Measurements from ENCODE around the gene EIF4E2.
"Not testable (repeated sequence)": the region's sequence is repeated elsewhere in the genome, so short reads cannot be mapped to it uniquely, and the experiment has no call there.

The EIF4E2 gene

DNA sequence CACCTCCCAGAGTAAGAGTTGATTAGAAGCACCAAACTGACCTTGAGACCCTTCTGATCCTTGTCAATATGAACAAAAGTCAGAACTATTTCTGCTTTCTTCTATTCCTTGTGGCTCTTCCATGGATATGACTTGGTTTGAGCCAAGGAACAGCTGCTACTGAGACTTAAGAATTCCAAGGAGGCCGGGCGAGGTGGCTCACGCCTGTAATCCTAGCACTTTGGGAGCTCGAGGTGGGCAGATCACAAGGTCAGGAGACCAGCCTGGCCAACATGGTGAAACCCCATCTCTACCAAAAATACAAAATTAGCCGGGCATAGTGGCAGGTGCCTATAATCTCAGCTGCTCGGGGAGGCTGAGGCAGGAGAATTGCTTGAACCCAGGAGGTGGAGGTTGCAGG, 20.0 kb downstream of the EIF4E2 start:
- DNase-seq: not testable (repeated sequence)

DNA sequence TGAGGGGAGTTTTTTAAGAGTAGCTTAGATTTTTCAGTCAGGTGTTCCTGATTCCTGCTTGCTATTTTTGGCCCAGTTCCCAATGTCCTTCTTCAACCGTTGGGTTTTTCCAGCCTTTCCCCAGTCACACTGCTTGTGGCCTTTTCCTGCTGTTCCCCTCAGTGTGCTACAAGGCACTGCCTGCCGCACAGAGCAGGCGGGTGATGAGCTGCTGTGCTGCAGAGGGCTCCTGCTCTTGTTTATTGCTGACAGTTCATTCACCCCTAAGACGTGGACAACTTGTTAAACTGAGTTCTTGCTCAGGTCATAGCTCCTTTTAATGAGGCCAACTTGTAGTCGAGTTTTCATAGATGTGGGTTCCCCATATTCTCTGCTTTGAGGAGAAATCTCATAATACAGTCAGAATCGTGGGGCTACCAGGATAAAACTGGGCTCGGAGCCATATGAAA, 20.6 kb downstream of the EIF4E2 start:
- no peak for DNase-seq

DNA sequence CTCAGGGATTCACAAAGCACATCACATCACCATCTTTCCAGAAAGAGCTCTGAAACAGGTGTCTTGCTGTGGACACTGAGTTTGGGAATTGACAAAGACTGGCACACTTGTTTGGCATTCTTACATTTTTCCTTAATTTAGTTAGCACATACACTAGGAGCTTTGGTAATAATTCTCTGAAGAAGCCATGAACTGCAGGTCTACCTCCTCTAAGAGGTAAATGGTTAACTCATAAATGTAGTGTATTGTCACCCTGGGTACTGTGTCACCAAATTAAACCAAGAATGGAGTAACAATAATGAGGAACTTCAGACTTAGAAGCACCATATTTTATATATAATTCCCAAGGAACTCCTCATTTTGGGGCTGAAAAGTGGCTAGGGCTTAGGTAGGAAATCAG, 22.6 kb downstream of the EIF4E2 start:
- no peak for DNase-seq

DNA sequence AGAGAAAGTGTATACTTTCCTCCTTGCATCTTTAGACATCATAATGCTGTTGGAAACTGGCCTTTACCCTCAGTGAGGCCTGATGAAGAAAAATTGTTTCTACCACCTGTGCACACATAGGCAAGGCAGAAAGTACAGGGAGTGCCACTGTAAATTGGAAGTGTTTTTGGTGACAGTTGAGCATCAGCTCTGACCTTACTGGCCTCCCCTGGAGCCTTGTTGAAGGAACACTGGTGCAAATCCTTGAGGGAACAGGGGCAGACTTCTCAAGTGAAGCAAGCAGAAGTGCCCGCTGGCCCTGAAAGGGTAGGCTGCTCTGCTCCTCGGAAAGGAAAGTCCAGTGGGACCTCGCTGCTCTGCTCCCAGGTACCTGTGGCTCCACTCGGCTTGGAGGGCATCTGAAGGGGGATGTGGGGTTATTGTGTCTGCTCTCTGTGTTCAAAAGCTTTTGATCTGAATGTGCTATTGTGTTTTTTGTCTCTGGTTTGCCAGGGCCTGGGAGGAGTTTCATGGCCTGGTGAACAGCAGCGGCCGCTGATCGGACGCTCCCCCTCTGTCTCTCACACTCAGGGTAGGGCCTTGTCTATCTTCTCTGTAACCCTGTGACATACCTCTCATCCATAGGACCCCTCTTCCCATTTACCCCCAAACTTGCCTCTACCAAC, 23.4 kb downstream of the EIF4E2 start:
- DNase-seq: no peak

DNA sequence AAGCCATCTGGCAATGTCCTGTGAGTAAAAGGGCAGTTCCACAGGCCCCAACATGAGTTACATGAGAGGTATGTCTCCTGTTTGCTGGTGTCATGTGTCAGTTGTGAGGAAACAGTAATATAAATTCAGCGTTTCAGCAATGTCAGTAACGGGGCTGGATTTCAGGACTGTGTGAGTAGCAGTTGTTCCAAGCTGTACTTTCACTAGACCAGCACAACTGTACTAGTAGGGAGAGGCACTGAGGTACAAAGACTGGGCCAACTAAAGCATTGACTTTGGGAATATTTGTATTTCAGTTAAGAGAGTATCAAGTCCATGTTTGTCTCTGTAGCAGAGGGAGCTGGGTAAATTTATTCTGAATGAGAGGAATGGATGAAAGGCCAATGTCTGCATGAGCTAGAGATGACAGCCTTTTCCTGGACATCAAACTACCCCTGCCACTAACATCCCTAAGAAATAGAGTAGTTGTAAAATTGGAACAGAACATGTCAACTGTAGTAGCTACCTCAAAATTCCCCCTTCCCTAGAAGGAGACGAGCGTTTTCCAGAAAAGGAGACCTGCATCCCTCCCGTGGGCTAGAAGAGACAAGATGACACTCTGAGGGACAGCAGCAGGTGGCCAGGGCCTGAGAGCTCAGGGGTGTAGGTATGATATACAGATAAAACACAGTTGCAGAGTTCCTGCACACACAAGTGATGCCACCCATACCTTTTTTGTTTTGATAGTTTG, 24.4 kb downstream of the EIF4E2 start:
- DNase-seq: no peak

DNA sequence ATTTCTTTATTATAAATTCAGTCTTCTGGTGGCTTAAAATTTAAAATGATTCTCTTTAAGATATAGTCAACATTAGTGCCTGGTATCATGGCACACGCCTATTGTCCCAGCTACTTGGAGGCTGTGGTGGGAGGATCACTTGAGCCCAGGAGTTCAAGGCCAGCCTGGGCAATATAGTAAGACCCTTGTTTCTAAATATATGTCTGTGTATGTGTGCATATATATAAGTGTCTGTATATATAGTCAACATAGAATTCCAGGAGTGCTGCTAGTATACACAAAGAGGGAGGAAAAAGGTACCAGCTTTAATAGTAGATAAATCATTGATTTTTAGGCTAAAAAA, 24.9 kb downstream of the EIF4E2 start:
- no peak for DNase-seq

DNA sequence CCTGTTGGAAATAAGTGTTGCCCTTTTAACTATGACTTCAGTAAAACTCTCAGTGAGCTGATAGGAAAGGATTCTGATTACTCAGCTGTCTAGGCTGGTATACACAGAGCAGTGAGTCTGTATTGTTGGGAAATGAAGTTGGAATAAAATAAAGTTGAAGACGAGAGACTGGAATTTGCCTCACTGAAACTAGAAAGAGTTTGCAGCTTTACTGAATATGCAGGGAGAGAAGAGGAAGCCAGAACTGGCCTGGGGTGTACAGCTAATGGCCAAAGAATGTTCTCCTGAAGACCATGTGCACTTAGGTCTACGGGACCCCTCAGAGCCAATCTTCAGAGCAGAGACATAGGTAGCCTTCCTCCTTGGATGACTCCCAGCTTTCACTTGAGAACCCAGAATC, 26.5 kb downstream of the EIF4E2 start:
- no peak for DNase-seq

DNA sequence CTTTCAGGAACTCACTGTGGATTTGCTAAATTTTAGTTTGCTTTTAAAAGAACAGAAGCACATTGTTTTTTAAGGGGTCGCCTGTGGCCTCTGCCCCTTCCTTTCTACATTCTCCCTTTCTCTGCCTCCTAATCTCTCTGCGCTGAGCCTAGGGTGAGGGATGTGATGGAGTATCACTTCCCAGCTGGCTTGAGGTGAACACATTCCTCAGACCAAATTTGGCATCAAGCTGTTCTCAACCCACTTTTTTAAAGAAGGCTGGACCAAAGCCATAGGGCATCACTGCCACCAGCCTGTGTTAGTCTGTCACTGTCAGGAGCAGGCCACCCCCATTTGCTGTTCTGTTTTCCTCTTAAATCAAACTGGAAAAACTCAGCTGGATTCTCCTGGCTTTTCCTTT, 27.4 kb downstream of the EIF4E2 start:
- no peak for DNase-seq

DNA sequence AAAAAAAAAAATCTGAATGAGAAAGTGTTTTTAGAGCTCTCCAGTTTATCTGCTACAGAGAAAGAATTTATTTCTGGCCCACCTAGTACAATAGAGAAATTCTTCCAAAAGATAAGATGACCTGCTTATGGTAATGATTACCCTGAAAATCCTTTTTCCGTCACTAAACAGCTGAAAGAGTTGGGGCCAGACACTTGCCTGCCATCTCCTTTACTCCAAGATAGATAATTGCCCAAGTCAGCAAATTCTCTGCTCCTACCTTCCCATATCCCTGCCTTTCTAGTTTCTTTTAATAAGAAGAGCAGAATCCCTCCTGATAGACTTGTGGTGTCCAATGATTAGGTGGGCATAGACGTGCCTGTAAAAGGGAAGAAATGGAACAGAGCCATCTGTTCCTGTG, 28.1 kb downstream of the EIF4E2 start:
- no peak for DNase-seq

DNA sequence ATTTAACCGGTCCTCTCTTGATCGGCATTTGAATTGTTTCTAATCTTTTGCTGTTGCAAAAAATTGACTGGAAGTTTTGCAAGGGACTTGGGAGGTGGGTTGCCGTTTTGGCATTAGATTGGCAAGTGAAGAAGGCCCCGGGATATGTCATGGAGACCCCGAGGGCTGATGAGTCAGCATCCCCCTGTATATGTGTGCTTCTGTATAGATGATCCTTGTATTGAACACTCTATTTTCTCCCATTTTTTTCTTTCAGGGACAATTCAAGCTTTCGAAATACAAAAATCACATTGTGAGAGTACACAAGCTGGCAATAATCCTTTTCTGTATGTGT, 30.1 kb downstream of the EIF4E2 start:
- DNase-seq: no peak

DNA sequence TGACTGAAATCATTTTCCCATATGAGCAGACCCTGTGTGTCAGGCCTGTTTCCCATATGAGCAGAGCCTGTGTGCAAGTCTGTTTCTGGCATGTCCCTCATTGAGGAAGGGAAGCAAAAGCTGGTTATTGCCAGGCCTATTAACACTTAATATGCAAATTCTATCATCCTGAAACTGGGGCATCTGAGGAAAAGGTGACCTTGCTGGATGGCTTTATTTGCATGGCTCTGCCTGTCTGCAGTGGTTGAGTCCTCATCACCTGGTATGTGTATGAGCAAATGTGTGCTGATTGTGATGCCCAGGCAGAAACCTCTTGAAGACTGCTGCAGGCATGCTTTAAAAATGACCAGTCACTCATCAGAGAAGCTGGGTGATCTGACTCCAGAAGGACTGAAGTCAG, 31.2 kb downstream of the EIF4E2 start:
- DNase-seq: no peak

DNA sequence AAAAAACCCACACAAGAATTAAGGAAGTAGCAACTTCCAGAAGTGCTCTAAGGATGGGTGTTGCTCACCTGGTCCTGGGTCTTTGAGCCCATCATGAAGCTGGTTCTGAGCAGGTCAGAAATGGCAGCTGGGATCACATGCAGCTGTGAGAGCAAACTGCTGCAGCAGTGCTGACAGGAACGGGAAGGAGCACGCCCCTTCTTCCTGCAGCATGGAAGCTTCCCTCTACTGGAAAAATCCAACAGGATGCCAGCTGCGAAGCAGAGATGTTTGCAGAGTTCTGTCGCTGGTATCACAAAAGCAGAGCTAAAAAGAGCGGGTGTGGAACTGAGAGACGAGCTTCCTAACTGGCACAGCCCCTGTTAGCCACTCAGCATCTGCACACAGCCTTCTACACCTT, 33.7 kb downstream of the EIF4E2 start:
- no peak for DNase-seq

DNA sequence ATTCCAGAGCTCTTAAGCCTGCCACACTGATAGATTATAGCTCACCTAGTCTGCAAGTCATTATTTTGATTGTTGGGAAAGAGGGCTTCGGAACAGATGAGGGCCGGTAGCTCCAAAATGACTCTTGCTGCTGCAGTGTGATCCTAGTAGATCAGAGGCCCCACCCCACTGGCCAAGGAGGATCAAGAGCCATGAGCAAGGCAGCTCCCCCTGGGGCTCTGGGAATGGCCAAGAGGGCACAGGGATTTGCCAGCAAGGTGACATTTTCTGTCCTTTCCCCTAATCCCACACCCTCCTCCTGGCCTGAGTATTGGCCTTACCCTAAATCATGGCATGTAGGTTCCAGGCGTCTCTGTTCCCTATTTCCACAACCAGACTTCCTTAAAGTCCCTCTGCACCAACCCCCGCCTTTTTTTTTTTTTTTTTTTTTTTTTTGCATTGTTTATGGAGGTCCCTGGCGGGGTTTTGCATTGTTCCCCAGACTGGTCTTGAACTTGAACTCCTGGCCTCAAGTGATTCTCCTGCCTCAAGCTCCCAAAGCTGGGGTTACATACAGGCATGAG, 36.5 kb downstream of the EIF4E2 start:
- no peak for DNase-seq

DNA sequence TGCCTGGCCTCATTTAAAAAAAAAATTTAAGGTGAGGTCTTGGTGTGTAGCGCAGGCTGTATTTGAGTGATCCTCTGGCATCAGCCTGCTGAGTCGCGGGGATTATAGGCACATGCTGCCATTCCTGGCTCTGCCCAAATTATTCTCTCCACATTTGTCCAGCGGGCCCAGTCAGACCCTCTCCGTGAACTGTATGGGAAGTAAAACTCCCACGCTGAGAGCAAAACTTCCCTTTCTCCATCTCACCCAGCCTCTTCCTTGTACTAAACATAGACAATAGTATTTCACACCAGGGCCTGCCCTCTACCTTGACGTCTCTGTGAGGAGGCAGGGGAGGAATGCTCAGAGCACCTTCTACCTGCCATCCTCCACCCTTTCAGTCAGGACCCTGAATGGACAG, 37.0 kb downstream of the EIF4E2 start:
- DNase-seq: no peak

DNA sequence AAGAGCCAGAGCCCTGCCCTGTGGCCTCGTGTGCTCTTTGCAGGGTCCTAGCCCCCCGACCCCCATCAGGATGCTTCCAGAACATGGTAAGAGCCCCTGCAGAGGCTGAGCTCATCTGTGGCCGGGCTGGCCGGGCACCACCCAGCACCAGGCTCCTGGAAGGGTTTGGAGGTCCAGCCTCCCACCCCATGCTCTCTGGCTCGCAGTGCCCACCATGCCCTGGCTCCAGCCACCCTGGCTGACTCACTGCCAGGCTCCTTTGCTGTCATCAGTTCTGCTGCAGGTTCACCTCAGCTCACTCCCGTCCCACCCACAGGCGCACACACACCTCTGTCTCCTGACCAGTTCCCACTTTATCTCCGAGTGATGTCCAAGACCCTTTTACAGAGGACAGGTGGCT, 37.5 kb downstream of the EIF4E2 start:
- DNase-seq: no peak

DNA sequence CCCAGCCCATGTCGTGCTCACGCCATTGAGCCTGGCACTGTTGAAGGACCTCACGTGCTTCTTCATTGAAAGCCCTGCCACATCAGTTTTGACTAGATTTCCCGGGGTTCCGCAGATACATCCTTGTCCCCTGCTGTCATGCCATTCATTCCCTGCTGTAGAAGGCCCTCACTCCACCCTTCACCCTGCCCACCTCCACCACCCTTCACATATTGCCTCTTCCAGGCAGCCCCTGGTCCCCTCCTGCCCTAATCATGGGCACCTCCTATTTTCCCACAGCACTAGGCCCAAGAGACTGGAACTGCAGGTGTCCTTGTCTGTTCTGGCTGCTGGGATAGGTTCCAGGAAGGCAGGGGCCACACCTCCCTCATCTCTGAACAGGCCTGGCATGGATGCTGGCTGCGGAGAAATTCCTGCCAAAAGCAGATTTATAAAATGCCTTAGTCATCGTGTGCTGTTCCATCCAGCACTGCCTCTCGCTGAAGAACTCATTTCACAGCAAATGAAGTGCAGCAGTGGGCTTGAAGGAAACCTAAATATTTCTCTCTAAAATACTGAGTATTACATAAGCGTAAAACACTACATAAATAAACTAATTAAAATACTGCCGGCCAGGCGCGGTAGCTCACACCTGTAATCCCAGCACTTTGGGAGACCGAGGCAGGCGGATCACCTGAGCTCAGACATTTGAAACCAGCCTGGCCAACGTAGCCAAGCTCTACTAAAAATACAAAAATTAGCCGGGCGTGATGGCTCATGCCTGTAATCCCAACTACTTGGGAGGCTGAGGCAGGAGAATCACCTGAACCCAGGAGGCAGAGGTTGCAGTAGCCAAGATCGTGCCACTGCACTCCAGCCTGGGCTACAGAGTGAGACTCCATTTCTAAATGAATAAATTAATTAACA, 38.4 kb downstream of the EIF4E2 start:
- DNase-seq: no peak

DNA sequence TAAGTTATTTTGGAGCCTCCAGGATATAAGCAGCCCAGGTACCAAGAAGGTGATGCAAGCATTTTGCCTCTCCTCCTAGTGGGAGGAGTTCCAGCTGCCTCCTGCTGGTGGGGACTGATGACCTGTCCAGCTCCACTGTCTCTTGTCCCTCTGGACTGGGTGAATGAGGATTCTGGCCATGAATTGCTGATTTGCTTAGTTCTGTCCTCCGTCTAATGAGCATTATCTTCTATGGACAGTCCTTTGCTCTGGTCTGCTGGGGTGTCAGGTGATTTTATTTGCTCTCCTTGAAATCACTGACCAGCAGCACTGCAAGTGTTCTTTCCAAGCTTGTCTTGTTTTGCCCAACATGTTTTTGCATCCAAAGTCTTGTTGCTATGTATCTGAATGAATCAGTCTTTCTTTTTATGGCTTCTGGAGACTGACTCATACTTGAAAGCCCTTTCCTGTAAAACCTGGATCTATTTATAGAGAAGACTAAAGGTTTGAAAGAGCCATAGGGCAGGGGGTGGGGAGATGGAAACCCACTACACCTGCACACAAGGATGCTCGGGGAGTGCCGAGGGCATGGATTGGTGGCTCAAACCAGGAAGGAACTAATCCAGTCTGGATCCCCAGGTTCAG, 42.4 kb downstream of the EIF4E2 start:
- DNase-seq: peak; percentile 79

DNA sequence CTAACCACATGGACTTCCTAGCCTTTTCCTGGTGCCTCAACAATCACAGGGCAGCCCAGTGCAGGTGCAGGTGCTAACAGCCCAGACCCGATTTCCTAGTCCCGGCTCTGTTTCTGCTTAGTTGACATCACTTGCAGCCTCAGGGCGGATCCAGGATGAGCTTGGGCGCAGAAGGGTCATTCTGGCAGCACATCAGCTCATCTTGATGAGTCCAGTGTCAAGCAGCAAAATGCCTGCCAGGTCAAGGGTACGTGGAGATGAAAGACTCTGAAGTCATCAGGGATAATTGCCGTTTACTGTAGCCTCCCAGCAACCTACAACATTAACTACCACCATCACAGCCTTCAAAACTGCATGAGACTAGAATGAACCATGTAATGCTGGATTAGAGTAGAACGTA, 43.5 kb downstream of the EIF4E2 start:
- no peak for DNase-seq

DNA sequence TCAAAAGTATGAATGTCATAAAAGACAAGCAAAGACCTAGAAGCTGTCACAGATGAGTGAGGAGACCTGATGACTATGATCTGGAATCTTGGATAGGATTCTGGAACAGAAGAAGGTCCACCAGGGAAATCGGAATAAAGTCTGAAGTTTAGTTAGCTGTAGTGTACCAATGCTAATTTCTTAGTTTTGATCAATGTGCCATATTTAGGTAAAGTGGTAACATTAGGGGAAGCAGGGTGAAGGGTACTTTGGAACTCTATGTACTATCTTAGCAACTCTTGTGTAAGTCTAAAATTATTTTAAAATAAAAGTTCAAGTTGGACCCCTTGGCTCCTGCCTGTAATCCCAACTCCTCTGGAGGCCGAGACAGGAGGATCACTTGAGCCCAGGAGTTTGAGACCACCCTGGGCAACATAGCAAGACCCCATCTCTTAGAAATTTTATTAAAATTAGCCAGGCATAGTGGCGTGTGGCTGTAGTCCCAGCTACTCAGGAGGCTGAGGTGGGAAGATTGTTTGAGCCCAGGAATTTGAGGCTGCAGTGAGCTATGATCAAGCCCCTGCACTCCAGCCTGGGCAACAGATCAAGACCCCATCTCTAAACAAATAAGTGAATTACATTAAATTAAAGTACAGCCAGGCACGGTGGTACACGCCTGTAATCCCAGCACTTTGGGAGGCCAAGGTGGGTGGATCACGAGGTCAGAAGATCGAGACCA, 47.0 kb downstream of the EIF4E2 start:
- no peak for DNase-seq

DNA sequence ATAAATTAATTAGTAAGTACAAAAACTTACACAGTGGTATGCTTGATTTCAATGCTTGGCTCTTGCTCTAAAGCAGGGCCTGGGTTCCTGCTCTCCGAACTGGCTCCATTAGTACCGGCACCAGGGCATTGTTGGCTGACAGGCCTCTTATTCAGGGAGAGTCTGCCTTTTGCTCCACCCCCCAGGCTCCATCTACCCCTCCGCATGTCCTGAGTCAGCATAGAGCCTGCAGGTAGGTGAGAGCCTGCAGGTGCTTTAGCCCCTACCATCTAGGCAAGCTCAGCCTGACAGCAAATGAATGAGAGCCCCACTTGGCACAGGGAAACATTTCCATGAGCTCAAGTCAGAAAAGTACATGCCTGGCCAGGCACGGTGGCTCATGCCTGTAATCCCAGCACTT, 47.8 kb downstream of the EIF4E2 start:
- DNase-seq: no peak

DNA sequence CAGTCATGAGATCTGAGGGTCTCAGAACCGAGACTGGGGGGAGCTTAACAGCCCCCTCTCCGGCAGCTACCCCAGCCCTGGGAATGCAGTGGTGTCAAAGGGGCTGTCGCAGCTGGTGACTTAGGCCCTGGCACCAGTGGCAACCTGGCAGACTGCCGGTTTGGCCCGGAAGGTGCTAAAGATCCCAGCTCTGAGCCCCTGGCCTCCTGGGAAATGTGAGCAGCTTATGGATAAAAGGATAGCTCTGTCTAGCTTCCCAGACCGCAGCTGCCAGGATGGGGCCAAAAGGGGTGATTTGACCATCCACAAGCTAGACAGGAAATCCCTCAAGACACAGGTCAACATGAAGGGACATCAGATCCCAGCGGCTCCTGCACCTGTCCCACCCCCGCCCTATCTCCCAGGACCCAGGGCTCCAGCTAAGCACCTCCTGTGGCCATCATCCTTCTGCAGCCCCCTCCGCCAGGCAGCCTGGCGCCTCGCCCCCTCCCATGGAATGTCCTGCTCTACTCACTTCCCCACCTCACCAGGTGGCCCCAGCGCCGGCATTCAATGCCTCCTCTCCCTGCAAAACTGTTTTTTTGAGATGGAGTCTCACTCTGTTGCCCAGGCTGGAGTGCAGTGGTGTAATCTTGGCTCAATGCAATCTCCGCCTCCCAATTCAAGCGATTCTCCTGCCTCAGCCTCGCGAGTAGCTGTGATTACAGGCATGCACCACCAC, 49.7 kb downstream of the EIF4E2 start:
- no peak for DNase-seq

DNA sequence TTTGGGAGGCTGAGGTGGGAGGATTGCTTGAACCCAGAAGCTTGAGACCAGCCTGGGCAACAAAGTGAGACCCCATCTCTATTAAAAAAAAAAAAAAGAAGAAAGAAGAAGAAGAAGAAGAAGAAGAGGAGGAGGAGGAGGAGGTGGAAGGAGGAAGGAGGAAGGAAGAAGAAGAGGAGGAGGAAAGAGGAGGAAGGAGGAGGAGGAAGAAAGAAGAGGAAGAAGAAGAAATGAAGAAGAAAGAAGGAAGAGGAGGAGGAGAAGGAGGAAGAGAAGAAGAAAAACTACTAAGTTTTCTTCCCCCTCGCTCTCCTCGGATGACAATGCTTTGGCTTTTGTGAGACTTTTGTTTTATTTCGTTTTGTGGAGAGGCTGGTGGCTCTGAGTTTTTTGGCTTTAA, 52.8 kb downstream of the EIF4E2 start:
- no peak for DNase-seq
